NT2/D1 (cell line): ENCODE data around the gene NAT14.

ENCODE experiments used
- SUZ12 ChIP-seq: IDR thresholded peaks from 2 replicates; pipeline ENCODE4 v1.6.1; 2011; ENCODE audit not compliant: insufficient read length, insufficient read depth; ENCODE audit errors: extremely low read depth
- ZNF274 ChIP-seq: IDR thresholded peaks from 2 replicates; pipeline ENCODE4 v1.6.1; 2011; ENCODE audit warnings: mild to moderate bottlenecking, low read depth, low read length

DNA sequence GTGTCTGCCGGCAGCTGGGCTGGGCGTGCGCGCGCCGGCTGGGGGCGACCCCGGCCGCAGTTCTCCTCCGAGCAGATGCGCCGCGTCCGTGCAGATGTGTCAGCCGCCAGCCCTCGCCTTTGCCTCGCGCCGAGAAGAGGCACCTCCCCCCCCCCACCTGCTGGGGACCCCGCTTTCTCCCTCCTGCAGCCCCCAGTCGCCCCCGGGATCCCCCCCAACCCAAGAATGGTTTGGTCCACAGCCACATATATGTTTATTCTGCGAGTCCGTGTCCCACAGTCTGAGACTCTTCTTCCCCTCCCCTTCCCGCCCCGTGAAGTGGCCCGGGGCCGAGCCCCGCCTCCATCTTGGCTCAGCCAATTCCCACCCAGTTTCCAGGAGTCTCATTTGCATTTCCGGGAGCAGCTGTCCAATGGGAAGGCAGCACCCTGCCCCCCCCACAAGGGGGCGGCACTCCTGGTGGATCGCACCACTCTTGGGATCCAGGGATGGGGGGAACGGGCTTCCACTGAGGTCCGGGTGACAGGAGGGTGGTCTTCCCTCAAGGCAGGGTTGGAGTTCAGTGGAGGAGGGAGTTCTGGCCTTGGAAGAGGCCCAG, 32.1 kb upstream of the NAT14 start:
- no peak for TF ChIP-seq ZNF274
- no peak for TF ChIP-seq SUZ12
